Ureter (tissue), 1 donor: ENCODE results near the gene MEGF8. TPM values are rescaled to one million over a fixed set of nuclear protein-coding genes. Genes with fewer than 3 reads are reported as not detected.
A peak's percentile ranks its signal among the peaks of the same experiment; 100 is the strongest.

ENCODE experiments used
- DNase-seq: peaks from one replicate; pipeline ENCODE4 v3.0.0-alpha.2; 2020; ENCODE audit warnings: low spot score
- total RNA-seq: library from RNA; stranded (reverse); gene quantifications from one replicate; pipeline ENCODE4 v1.2.4, GENCODE V29; 2023
- donor health status: DM: yes; HTN: yes; CAD: no.

Gene MEGF8
- total RNA-seq, 1 donor from 2014 or later: 22.0 TPM

DNA sequence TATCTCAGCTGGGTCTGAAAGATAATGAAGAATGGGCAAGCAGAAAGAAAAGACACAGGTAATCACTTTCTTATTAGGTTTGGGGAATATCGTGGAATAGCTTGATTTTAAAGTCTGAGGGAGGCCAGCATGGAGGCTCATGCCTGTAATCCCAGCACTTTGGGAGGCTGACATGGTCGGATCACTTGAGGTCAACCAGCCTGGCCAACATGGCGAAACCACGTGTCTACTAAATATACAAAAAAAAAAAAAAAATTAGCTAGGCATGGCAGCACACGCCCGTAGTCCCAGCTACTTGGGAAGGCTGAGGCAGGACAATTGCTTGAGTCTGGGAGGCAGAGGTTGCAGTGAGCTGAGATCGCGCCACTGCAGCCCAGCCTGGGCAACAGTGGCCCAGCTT, 21.6 kb upstream of the MEGF8 start:
- DNase-seq: no peak

DNA sequence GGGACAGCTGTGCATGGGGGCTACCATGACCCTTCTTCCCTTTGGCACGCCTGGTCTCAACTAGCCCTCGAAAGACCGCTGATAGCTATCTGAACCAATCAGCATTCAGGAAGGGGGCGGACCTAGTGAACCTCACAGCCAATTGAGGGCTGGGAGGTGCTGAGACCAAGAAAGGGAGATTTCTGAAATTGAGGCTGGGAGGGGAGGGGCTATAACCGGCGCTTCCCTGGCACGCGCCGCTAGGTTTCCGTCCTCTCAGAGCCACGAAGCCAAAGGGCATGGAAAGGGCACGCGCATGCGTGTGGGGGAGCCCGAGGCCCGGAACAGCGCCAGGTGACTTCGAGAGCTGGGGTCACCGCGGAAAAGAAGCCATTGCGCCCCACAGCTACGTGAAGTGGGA, 18.8 kb upstream of the MEGF8 start:
- no peak for DNase-seq

DNA sequence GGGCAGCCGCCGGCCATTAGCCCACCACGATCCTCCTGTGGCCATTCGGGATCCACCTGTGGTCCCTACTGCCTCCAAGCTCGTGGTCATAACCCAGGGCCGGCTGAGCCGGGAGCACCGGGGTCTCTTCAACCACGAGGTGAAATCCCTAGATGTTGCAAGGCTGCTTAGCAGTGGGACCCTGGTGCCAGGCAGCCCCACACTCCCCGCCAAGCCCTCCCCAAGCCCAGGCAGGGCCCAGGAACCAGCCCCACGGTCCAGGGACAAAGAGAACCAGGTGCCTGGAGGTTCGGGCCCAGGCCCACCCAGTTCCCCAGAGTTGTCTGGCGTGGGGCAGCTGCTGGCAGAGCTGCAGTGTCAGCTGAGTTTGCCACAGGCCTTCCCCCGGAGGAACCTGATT, 15.7 kb upstream of the MEGF8 start:
- DNase-seq: no peak

DNA sequence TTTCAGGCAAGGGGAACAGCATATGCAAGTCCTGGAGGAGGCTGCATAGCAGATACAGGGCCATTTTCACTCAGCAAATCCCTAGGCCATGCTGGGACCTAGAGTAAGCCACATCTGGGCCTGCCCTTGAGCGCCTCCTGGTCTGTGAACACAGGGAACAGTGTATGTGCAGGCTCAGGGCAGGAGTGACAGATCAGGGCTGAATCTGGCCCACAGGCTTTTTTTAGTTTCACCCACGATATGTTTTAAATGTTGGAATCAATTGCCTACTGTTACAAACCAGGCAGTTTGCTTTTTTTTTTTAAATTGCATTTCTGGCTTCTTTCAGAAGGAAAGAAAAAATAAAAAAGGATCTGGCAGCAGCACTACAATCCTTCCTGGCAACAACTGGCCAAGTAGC, 13.8 kb upstream of the MEGF8 start:
- no peak for DNase-seq

DNA sequence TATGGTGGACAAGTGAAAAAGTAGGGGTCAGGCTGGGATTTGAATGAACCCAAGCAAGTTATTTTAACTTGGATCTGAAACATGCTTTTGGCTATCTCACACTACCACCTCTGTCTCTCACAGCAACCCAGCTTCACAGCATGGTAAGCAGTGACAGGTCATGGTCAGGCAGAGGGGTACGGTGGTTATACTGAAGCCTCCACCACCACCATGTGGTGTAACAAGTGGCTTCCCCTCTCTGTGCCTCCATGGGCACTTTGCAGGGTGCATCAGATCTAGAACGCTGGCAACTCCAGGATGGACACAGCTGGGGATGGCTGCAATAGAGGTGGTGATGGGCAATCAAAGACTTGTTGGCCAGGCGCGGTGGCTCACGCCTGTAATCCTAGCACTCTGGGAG, 13.1 kb upstream of the MEGF8 start:
- no peak for DNase-seq

DNA sequence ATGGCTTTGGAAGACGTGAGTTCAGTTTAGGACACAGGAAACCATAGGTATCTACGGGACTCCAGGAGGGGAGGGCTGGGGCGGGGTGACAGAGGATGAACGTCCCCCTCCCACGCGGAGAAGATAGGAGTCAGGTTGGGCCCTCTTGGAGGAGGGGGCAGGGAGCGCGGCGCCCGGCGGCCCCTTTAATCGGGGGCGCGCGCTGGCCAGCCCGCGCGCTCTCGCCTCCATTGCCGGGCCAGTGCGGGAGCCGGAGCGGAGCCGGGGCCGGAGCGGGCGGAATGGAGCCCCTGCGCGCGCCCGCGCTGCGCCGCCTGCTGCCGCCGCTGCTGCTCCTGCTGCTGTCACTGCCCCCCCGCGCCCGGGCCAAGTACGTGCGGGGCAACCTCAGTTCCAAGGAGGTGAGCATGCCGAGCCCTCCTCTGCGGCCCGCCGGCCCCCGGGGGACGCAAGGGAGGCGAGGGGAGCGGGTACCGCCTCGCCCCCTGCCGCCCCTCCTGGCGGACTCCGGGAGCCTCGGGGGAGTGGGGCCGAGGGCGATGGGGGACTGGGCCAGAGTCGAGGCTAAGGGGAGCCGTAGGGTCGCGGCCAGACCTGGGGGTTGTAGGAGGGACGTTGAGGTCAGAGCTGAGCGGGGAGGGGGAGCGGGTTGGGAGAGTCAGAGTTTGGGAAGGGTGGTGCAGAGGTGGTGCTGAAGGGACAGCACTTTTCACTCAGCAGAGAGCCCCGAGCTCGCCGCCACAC, 12.2 kb upstream of the MEGF8 start, which contains the start of gene TMEM145:
Gene TMEM145, plus strand, starts transcription at position 214 of the 744 bp plus-strand sequence. Its CDS starts 68 bp downstream, at position 282.
- DNase-seq: peak; percentile 43

DNA sequence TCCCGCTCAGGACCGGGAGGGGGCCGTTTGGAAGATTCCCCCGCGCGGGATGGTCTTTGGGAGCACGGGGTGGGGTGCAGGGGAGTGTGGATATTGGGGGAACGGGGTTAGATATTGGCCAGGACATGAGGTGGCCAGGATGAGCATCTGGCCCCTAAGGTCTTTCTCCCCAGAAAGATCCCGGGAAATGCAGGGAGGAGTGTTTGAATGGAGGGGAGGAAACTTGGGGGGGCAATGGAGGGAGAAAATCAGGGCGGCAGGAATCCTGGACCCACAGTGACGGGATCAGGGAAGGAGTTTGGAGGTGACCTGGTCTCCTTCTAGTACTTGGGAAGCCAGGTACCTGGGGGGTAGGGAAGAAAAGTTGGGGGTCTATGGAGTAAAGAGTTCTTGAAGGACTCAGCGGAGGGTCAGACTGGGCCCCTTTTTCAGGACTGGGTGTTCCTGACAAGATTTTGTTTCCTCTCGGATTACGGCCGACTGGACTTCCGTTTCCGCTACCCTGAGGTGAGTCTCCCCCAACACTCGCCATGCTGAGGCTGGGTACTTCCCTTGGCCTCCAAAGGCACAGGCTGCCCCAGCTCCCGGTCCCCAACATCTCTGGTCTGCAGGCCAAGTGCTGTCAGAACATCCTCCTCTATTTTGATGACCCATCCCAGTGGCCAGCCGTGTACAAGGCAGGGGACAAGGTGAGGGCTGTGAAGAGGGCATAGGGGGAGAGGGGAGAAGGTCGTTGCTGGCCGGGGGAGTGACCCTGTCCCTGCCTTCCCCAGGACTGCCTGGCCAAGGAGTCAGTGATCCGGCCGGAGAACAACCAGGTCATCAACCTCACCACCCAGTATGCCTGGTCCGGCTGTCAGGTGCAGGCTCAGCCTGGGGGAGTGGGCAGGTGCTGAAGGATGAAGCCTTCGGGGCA, 11.3 kb upstream of the MEGF8 start:
- DNase-seq: no peak

DNA sequence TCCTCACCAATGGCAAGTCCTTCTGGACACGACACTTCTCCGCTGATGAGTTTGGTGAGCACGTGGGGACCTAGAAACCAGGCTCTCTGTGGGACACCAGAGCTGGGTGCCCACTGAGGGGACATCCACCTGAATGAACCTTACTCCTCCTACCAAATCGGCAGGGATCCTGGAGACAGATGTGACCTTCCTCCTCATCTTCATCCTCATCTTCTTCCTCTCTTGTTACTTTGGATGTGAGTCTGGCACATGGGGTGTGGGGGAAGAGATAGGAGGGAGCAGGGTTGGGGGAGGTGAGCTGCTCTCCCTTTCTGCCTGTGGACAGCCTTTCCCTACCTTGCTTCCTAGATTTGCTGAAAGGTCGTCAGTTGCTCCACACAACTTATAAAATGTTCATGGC, 10.4 kb upstream of the MEGF8 start:
- no peak for DNase-seq

DNA sequence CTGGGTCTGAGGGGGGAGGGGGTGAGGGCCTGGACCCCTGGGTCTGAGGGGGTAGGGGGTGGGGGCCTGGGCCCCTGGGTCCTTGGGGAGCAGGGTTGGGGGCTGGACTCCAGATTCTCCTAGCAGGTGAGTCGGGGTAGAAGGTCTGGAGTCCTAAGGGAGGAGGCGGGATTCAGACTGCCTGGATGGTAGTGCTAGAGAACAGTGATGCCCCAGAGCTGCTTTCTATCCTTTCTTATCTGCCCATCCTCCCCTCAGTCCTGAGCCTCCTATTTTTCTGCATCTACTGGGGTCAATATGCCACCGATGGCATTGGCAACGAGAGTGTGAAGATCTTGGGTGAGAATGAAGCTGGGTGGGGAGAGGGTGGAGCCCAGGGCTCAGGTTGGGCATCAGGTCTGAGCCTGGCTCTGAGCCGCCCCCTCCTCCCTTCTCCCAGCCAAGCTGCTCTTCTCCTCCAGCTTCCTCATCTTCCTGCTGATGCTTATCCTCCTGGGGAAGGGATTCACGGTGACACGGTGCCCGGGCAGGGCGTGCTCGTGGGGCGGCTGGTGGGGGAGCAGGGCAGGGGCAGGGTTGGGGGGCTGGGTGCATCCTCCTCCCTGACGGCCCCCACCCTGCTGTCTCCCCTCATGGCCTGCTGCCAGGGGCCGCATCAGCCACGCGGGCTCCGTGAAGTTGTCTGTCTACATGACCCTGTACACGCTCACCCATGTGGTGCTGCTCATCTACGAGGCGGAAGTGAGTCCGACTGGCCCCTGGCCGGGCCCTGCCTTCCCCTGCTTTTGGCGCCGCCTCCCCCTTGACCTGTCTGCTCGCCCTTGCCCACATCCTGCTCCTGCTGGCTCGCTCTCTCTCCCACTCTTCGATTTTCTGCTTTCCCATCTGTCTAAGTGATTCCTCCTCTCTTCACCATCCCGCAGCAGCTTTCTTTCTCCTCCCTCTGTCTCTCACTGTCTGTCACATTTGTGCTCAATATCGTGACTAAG, 8.9 kb upstream of the MEGF8 start:
- no peak for DNase-seq

DNA sequence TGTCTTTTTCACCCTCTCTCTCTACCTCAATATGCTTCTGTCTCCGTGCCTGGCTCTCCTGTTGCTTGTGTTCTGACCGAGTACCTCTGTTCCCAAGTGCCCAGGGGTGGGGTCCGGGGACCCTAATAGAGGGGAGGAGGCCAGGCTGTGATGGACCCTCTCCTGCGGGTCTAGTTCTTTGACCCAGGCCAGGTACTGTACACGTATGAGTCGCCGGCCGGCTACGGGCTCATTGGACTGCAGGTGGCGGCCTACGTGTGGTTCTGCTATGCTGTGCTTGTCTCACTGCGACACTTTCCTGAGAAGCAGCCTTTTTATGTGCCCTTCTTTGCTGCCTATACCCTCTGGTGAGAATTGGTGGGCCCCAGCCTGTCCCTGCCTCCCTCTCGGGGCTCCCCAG, 7.9 kb upstream of the MEGF8 start:
- no peak for DNase-seq

DNA sequence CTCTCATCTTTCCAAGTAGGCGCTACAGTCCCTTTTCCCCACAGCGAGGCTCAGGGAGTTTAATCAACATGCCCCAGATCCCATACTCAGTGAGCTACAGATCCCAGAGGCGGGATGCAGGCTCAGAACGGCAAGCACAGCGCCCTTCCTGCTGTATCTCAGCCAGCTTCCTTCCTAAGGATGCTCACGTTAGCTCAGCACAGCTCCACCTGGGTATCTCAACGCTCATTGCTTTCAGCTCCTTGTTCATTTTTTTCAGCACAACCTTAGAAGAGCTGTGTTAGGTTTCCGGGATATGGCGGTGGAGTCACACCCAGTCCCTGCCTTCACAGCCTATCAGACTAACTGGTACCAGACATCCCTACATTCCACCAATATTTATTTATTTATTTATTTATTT, 3.1 kb upstream of the MEGF8 start:
- DNase-seq: no peak

DNA sequence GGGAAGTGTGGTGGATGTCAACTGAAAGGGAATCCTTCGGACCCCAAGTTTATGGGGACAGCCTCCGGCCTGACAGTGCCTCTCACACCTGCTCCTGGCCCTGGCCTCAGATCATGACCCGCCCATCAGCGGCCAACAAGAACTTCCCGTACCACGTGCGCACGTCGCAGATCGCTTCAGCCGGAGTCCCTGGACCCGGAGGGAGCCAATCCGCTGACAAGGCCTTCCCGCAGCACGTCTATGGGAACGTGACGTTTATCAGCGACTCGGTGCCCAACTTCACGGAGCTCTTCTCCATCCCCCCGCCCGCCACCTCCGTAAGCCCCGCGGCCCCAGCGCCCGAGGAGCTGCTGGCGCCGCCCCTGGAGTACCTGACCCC, 2.0 kb upstream of the MEGF8 start:
- DNase-seq: no peak

DNA sequence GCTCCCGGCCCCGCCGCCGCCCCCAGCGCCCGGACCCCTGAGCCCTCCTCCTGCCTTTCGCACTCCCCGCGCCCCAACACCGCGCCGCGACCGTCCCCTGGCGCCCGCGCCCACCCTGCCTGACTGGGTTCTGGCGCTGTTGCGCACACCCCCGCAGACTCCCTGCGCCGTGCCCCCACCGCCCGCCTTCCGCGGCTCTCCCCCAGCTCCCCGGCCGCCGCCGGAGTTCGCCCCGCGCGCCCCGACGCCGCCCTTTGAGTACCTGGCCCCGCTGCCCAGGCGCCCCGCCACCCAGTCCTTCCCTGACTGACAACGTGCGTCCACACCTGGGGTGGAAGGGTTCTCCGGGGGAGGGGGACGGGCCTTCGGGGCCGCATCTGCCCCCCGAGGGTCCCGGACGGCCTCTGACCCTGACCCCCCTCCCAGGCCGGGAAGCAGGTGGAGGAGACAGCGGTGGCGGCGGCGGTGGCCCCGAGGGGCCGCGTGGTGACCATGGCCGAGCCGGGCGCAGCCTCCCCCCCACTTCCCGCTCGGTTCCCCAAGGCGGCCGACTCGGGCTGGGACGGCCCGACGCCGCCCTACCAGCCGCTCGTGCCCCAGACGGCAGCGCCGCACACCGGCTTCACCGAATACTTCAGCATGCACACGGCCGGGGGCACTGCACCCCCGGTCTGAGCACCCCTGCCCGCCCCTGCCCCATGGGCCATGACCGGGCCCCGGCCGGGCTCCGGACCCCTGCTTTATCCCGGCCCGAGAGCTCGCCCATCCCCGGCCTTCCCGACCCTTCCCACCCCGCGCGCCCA, 1.4 kb upstream of the MEGF8 start:
- no peak for DNase-seq

DNA sequence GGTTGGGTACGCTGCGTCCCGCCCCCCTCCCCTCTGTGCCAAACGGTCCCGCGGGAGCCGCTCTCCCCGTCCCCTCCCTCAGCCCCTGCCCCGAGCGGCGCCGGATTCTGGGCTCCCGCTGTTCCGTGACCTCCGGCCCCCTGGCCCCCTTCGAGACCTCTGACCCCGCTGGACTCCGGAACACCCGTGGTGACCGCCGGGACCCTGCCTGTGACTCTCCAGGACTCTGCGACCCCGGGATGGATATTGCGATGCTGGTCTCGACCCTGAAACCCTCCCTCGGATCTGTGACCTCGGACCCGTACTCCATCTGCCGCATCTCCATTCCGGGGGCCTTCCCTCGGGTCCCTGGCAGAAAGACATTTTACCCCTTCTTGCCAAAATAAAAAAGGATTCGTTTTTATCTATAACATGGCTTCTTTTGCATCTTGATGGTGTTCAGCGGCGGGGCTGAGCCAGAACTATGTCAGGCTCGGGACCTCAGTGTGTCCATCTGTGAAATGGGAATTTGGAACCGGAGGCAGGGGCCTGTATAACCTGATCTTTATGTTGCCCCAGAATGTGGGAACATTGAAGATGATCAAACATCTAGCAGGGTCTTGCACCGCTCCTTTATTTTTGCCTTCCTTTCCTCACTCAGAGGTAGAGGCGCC, 654 bp upstream of the MEGF8 start:
- DNase-seq: no peak

DNA sequence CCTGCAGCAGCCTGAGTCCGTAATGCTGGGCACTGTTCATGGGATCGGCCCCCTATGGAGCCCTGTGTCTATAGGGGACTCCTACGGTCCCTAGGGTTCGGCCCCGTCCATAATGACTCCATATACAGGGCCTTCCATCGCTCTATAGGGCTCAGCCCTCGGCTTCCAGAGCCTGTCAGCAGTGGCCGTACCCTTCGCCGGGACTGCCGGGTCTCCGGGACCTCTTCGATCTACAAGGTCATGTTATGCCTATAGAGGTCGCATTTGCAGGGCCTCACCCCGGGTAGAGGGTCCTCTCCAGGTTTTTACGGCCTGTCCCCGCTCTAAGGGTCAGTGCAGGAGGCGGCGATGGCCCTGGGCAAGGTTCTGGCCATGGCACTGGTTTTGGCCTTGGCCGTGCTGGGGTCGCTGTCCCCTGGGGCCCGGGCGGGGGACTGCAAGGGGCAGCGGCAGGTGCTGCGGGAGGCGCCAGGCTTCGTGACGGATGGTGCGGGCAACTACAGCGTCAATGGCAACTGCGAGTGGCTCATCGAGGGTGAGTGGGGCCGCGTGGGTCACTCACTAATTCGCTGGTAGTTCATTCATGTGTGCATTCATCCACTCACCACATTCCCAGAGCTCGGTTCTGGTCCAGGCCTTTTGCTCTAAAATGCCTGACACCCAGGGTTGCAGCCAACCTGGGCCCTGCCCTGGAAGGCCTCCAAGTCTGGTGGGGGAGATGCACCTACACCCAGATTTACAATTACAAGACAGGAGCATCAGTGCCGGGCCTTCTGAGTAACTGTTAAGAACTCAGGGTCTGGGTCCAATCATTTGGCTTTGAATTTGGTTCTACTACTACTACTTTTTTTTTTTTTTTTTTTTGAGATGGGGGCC, 699 bp downstream of the MEGF8 start:
- DNase-seq: no peak

DNA sequence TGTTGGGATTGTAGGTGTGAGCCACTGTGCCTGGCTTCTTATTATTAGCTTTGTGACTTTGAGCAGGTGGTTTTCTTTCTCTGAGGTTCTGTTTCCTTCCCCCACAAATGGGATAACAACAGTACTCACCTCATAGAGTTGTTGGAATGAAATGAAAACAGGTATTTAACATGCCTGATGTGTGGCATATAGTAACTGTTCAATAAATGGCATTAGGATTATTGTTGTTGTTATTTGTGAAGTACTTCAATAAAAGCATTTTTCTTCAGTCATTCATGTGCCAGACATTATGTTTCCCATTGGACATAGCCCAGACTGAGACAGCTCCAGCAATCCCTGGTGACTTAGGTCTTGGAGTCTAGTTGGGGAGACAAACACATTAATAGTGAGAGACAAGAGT, 1.5 kb downstream of the MEGF8 start:
- no peak for DNase-seq

DNA sequence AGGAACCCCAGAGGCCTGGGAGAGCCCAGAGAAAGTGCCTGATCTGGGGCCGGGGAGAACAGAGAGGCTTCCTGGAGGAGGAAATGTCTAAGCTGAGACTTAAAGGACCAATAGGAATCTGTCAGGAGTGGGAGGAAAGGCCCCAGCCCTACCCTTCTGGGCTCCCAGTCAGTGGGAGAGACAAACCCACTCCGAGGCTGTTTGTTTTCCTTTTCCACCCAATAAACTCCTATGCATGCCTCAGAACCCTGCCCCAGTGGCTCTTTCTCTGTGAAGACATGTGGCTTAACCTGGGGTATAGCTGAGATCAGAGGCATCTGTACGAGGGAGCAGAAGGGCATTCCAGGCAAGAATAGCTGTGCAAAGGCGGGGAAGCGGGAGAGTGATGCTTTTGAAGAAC, 1.9 kb downstream of the MEGF8 start:
- DNase-seq: no peak

DNA sequence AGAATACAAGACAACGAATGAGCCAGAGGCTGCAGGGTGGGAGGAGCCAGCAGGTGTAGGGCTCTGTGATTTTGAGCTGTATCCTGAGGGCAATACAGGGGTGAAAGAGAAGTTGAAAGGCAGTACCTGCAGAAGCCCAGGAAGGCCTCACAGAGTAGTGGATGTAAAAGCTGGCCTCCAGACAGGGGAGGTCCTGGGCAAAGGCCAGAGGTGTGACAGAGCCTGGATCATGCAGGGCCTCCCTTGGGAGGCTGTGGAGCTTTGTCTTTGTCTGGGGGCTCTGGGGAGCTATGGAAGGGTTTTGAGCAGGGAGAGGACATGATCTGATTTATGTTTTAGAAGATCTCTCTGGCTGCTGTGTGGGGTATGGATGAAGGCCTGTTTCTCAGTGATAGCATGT, 2.7 kb downstream of the MEGF8 start:
- no peak for DNase-seq

DNA sequence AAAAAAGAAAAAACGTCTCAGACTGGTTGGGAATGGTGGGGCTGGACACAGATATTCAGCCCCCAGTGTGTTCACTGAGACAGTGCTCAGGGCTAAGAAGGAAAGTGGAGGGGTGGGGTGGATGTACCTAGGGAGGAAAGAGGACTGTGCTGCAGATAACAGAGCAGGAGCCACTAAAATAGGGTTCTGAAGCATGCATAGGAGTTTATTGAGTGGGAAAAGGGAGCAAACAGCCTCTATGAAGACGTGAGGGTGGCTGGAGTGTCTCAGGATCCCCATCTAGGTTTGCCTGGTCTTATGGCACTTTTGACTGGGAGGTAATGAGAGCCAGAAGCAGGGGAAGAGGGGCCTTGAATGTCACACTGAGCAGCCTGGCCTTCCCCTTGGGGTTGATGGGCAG, 3.4 kb downstream of the MEGF8 start:
- no peak for DNase-seq
